GM23338 (cell line): ENCODE measurements around the gene MEGF10. TPM values are rescaled to one million over a fixed set of nuclear protein-coding genes. Genes with fewer than 3 reads are reported as not detected.

Experiments
- ATAC-seq: fragments of 200-7000 bp; cut with Tn5 transposase; 3 replicates; pipeline ENCODE4 v1.9.1; 2020
- DNase-seq: peaks from one replicate; pipeline ENCODE4 v3.0.0-alpha.2; 2015; ENCODE audit warnings: low spot score
- H2AFZ ChIP-seq: fragments of 200-600 bp; sonication (generic); 2 replicates; pipeline ENCODE4 v1.8.0; 2016; ENCODE audit warnings: antibody characterized with exemption, mild to moderate bottlenecking, moderate library complexity
- H3F3A ChIP-seq: fragments of 200-600 bp; sonication (generic); replicated peaks from 2 replicates; pipeline ENCODE4 v1.8.0; 2017; ENCODE audit warnings: antibody characterized with exemption, mixed run types, low read depth
- H3K27ac ChIP-seq: fragments of 200-600 bp; sonication (generic); 2 replicates; pipeline ENCODE4 v1.6.1; 2016; ENCODE audit warnings: low read depth
- H3K27me3 ChIP-seq: fragments of 200-600 bp; sonication (generic); 2 replicates; pipeline ENCODE4 v1.8.0; 2016; ENCODE audit warnings: mild to moderate bottlenecking, mixed run types, moderate library complexity; ENCODE audit not compliant: insufficient read depth
- H3K36me3 ChIP-seq: fragments of 200-600 bp; sonication (generic); 2 replicates; pipeline ENCODE4 v1.8.0; 2016; ENCODE audit warnings: mild to moderate bottlenecking; ENCODE audit not compliant: insufficient read depth
- H3K4me1 ChIP-seq: fragments of 200-600 bp; sonication (generic); 2 replicates; pipeline ENCODE4 v1.8.0; 2016; ENCODE audit warnings: mild to moderate bottlenecking, moderate library complexity; ENCODE audit not compliant: insufficient read depth
- H3K4me2 ChIP-seq: fragments of 200-600 bp; sonication (generic); 2 replicates; pipeline ENCODE4 v1.7.1; 2017; ENCODE audit warnings: mixed run types
- H3K4me3 ChIP-seq: fragments of 200-600 bp; sonication (generic); 2 replicates; pipeline ENCODE4 v1.6.1; 2016; ENCODE audit warnings: mixed run types
- H3K79me2 ChIP-seq: fragments of 200-600 bp; sonication (generic); replicated peaks from 2 replicates; pipeline ENCODE4 v1.8.0; 2017; ENCODE audit warnings: mild to moderate bottlenecking; ENCODE audit not compliant: insufficient read depth
- H3K9me2 ChIP-seq: fragments of 200-600 bp; sonication (generic); 2 replicates; pipeline ENCODE4 v1.8.0; 2017; ENCODE audit not compliant: insufficient read depth
- H4K20me1 ChIP-seq: fragments of 200-600 bp; sonication (generic); replicated peaks from 2 replicates; pipeline ENCODE4 v1.8.0; 2017; ENCODE audit warnings: mild to moderate bottlenecking; ENCODE audit not compliant: insufficient read depth
- H3K27ac Mint-ChIP-seq: 2 replicates; pipeline ENCODE4 v1.8.0; 2020; ENCODE audit warnings: inconsistent platforms, mild to moderate bottlenecking, moderate library complexity, mixed read lengths
- H3K27me3 Mint-ChIP-seq: 3 replicates; pipeline ENCODE4 v1.8.0; 2022; ENCODE audit warnings: low read depth, mild to moderate bottlenecking, moderate library complexity, mixed read lengths, inconsistent platforms; ENCODE audit not compliant: insufficient read depth, poor library complexity
- H3K36me3 Mint-ChIP-seq: 3 replicates; pipeline ENCODE4 v1.8.0; 2021; ENCODE audit warnings: low read depth, mild to moderate bottlenecking, inconsistent platforms, moderate library complexity, mixed read lengths
- H3K4me1 Mint-ChIP-seq: 3 replicates; pipeline ENCODE4 v1.8.0; 2020; ENCODE audit warnings: mild to moderate bottlenecking, inconsistent platforms, mixed read lengths
- H3K4me3 Mint-ChIP-seq: 3 replicates; pipeline ENCODE4 v1.8.0; 2021; ENCODE audit warnings: moderate library complexity, mild to moderate bottlenecking, inconsistent platforms, mixed read lengths
- H3K9me3 Mint-ChIP-seq: 3 replicates; pipeline ENCODE4 v1.8.0; 2020; ENCODE audit warnings: moderate library complexity, mild to moderate bottlenecking, inconsistent platforms, mixed read lengths
- CREB1 ChIP-seq: fragments of 250-450 bp; sonication (Bioruptor Pico); IDR thresholded peaks from 2 replicates; pipeline ENCODE4 v1.5.0; 2020; ENCODE audit warnings: low read depth, mild to moderate bottlenecking, moderate library complexity
- EZH2 ChIP-seq: fragments of 200-600 bp; sonication (generic); IDR thresholded peaks from one replicate; pipeline ENCODE4 v1.8.0; 2017; ENCODE audit warnings: antibody characterized with exemption, mild to moderate bottlenecking, low read depth; ENCODE audit not compliant: unreplicated experiment
- EZH2phosphoT487 ChIP-seq: fragments of 200-600 bp; sonication (generic); IDR thresholded peaks from one replicate; pipeline ENCODE4 v1.8.1; 2018; ENCODE audit warnings: antibody characterized with exemption; ENCODE audit not compliant: unreplicated experiment
- JUNB ChIP-seq: IDR thresholded peaks from one replicate; pipeline ENCODE4 v1.6.1; 2016; ENCODE audit warnings: antibody characterized with exemption; ENCODE audit not compliant: unreplicated experiment
- NANOG ChIP-seq: IDR thresholded peaks from 2 replicates; pipeline ENCODE4 v1.6.1; 2016; ENCODE audit warnings: antibody characterized with exemption, borderline replicate concordance
- POLR2AphosphoS5 ChIP-seq: IDR thresholded peaks from 2 replicates; pipeline ENCODE4 v1.6.1; 2016; ENCODE audit warnings: antibody characterized with exemption, low read depth
- STAT1 ChIP-seq: IDR thresholded peaks from one replicate; pipeline ENCODE4 v1.6.1; 2016; ENCODE audit warnings: antibody characterized with exemption; ENCODE audit not compliant: unreplicated experiment
- ZNF114 ChIP-seq: fragments of 250-450 bp; sonication (Bioruptor Pico); IDR thresholded peaks from 2 replicates; pipeline ENCODE4 v1.5.0; 2020; ENCODE audit warnings: mild to moderate bottlenecking, moderate library complexity
- ZNF331 ChIP-seq: fragments of 250-450 bp; sonication (Bioruptor Pico); IDR thresholded peaks from 2 replicates; pipeline ENCODE4 v1.5.0; 2020; ENCODE audit warnings: low read depth, mild to moderate bottlenecking, moderate library complexity
- polyA plus RNA-seq: library from polyadenylated mRNA; unstranded; fragments of >200 nt; fragmentation: Nextera tagmentation; extraction: Ambion mirVana; gene quantifications from 2 replicates; pipeline ENCODE4 v1.2.1, GENCODE V29; 2016
- total RNA-seq: library from RNA; depleted of rRNA; stranded (reverse); fragments of >200 nt; shearing (Covaris generic); gene quantifications from 2 replicates; pipeline ENCODE4 v1.2.3, GENCODE V29; 2014
- TF ChIP-seq, protein P1 (sequence below): fragments of 250-450 bp; sonication (Bioruptor Pico); IDR thresholded peaks from 2 replicates; pipeline ENCODE4 v1.5.0; 2020; ENCODE audit warnings: mild to moderate bottlenecking, moderate library complexity
- TF ChIP-seq, protein P2 (sequence below), 2 experiments: fragments of 200-600 bp in 1 of 2; sonication (generic) in 1 of 2; conservative IDR thresholded peaks; 2 replicates each; pipeline versions ENCODE4 v1.5.1 to v1.6.1; 2016 to 2017; ENCODE audit warnings: antibody characterized with exemption in 2 of 2, low read depth in 2 of 2, mild to moderate bottlenecking in 2 of 2, moderate library complexity in 1 of 2
- TF ChIP-seq, protein P3 (sequence below): IDR thresholded peaks from one replicate; pipeline ENCODE4 v1.6.1; 2018; ENCODE audit warnings: antibody characterized with exemption; ENCODE audit not compliant: unreplicated experiment
- TF ChIP-seq, protein P4 (sequence below): IDR thresholded peaks from 2 replicates; pipeline ENCODE4 v1.6.1; 2016; ENCODE audit warnings: antibody characterized with exemption

The MEGF10 gene
- total and polyA plus RNA-seq, 2 experiments from 2014 or later = 4.5 to 28.3 TPM

DNA sequence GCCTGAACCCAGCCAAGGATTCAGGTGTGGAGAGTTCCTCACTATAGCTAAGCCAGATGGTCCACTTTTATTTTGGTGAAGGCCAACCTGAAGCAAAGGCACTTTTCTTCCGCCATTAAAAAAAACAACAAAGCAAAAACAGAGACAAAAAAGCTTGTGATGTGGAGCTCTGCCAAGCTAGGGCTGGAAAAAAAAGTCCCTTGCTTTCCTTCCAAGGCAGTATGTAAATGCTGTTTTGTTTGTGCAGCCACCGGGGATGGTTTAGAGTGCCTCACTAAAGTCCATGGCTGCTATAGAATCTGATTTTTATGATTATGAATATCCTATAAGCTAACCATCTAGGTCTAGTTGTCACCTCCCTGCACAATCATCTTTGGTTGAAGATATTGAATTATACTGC lies 14.9 kb downstream of the MEGF10 start (continued):
- TF ChIP-seq, protein P1, sequence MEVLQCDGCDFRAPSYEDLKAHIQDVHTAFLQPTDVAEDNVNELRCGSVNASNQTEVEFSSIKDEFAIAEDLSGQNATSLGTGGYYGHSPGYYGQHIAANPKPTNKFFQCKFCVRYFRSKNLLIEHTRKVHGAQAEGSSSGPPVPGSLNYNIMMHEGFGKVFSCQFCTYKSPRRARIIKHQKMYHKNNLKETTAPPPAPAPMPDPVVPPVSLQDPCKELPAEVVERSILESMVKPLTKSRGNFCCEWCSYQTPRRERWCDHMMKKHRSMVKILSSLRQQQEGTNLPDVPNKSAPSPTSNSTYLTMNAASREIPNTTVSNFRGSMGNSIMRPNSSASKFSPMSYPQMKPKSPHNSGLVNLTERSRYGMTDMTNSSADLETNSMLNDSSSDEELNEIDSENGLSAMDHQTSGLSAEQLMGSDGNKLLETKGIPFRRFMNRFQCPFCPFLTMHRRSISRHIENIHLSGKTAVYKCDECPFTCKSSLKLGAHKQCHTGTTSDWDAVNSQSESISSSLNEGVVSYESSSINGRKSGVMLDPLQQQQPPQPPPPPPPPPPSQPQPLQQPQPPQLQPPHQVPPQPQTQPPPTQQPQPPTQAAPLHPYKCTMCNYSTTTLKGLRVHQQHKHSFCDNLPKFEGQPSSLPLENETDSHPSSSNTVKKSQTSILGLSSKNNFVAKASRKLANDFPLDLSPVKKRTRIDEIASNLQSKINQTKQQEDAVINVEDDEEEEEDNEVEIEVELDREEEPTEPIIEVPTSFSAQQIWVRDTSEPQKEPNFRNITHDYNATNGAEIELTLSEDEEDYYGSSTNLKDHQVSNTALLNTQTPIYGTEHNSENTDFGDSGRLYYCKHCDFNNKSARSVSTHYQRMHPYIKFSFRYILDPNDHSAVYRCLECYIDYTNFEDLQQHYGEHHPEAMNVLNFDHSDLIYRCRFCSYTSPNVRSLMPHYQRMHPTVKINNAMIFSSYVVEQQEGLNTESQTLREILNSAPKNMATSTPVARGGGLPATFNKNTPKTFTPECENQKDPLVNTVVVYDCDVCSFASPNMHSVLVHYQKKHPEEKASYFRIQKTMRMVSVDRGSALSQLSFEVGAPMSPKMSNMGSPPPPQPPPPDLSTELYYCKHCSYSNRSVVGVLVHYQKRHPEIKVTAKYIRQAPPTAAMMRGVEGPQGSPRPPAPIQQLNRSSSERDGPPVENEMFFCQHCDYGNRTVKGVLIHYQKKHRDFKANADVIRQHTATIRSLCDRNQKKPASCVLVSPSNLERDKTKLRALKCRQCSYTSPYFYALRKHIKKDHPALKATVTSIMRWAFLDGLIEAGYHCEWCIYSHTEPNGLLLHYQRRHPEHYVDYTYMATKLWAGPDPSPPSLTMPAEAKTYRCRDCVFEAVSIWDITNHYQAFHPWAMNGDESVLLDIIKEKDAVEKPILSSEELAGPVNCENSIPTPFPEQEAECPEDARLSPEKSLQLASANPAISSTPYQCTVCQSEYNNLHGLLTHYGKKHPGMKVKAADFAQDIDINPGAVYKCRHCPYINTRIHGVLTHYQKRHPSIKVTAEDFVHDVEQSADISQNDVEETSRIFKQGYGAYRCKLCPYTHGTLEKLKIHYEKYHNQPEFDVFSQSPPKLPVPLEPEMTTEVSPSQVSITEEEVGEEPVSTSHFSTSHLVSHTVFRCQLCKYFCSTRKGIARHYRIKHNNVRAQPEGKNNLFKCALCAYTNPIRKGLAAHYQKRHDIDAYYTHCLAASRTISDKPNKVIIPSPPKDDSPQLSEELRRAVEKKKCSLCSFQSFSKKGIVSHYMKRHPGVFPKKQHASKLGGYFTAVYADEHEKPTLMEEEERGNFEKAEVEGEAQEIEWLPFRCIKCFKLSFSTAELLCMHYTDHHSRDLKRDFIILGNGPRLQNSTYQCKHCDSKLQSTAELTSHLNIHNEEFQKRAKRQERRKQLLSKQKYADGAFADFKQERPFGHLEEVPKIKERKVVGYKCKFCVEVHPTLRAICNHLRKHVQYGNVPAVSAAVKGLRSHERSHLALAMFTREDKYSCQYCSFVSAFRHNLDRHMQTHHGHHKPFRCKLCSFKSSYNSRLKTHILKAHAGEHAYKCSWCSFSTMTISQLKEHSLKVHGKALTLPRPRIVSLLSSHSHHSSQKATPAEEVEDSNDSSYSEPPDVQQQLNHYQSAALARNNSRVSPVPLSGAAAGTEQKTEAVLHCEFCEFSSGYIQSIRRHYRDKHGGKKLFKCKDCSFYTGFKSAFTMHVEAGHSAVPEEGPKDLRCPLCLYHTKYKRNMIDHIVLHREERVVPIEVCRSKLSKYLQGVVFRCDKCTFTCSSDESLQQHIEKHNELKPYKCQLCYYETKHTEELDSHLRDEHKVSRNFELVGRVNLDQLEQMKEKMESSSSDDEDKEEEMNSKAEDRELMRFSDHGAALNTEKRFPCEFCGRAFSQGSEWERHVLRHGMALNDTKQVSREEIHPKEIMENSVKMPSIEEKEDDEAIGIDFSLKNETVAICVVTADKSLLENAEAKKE = no peak
- TF ChIP-seq CREB1 (CRISPR knock-in tag) (no peak), ZNF331 (CRISPR knock-in tag) (no peak), EZH2 (no peak)

DNA sequence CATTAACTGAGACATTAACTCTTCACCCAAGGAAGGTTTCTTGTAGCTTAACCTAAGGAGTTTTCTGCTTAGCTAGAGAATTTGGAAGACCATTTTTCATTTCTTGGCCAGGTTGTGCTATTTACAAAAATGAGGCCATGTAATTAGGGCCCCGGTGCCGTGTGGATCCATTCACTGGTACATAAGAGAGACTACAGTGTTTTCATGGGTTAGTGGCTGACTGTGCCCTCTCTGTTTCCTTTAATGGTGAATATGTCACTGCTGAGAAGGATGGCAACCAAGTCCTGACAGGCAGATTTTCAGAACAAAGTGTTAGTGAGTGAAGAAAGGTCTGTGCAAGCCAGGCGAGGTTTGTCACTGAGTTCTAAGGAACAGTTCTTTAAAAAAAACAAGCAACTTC lies 15.4 kb downstream of the MEGF10 start:
- peaks cover 38% of the 10 kb centered on the region for H3K4me1 ChIP-seq
- no peaks in the 10 kb centered on the region for H3F3A ChIP-seq
- no peak overlapping the region for H3K4me3 ChIP-seq
- H4K20me1 ChIP-seq = no peaks in the 10 kb centered on the region
- no peak overlapping the region for H3K27ac ChIP-seq
- peaks cover 8% of the 10 kb centered on the region; the same call in 2 of the 3 replicates for H3K9me3 Mint-ChIP-seq
- H3K4me3 Mint-ChIP-seq = no peak overlapping the region
- DNase-seq (no peak), ATAC-seq (no peak)
- H3K9me2 ChIP-seq = 0 out of 2 replicates have a peak, but pooled peaks cover 3% of the 10 kb centered on the region
- no peak overlapping the region for H3K27ac Mint-ChIP-seq
- peaks cover 25% of the 10 kb centered on the region for H3K36me3 Mint-ChIP-seq
- no peaks in the 10 kb centered on the region for H3K27me3 Mint-ChIP-seq
- H3K4me2 ChIP-seq = no peak overlapping the region
- no peaks in the 10 kb centered on the region for H3K36me3 ChIP-seq
- H3K4me1 Mint-ChIP-seq = peaks cover 62% of the 10 kb centered on the region
- no peaks in the 10 kb centered on the region for H3K27me3 ChIP-seq
- peaks cover 43% of the 10 kb centered on the region for H3K79me2 ChIP-seq
- H2AFZ ChIP-seq = no peak overlapping the region
- TF ChIP-seq ZNF331 (CRISPR knock-in tag) (no peak), STAT1 (no peak), NANOG (no peak), EZH2 (no peak), ZNF114 (CRISPR knock-in tag) (no peak), JUNB (no peak), CREB1 (CRISPR knock-in tag) (no peak), POLR2AphosphoS5 (no peak), EZH2phosphoT487 (no peak)
- TF ChIP-seq, protein P2, sequence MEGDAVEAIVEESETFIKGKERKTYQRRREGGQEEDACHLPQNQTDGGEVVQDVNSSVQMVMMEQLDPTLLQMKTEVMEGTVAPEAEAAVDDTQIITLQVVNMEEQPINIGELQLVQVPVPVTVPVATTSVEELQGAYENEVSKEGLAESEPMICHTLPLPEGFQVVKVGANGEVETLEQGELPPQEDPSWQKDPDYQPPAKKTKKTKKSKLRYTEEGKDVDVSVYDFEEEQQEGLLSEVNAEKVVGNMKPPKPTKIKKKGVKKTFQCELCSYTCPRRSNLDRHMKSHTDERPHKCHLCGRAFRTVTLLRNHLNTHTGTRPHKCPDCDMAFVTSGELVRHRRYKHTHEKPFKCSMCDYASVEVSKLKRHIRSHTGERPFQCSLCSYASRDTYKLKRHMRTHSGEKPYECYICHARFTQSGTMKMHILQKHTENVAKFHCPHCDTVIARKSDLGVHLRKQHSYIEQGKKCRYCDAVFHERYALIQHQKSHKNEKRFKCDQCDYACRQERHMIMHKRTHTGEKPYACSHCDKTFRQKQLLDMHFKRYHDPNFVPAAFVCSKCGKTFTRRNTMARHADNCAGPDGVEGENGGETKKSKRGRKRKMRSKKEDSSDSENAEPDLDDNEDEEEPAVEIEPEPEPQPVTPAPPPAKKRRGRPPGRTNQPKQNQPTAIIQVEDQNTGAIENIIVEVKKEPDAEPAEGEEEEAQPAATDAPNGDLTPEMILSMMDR (conservative IDR thresholded peaks at IDR 0.05; ENCODE audit: low read depth in 2 of 2) = no peak
- TF ChIP-seq, protein P3, sequence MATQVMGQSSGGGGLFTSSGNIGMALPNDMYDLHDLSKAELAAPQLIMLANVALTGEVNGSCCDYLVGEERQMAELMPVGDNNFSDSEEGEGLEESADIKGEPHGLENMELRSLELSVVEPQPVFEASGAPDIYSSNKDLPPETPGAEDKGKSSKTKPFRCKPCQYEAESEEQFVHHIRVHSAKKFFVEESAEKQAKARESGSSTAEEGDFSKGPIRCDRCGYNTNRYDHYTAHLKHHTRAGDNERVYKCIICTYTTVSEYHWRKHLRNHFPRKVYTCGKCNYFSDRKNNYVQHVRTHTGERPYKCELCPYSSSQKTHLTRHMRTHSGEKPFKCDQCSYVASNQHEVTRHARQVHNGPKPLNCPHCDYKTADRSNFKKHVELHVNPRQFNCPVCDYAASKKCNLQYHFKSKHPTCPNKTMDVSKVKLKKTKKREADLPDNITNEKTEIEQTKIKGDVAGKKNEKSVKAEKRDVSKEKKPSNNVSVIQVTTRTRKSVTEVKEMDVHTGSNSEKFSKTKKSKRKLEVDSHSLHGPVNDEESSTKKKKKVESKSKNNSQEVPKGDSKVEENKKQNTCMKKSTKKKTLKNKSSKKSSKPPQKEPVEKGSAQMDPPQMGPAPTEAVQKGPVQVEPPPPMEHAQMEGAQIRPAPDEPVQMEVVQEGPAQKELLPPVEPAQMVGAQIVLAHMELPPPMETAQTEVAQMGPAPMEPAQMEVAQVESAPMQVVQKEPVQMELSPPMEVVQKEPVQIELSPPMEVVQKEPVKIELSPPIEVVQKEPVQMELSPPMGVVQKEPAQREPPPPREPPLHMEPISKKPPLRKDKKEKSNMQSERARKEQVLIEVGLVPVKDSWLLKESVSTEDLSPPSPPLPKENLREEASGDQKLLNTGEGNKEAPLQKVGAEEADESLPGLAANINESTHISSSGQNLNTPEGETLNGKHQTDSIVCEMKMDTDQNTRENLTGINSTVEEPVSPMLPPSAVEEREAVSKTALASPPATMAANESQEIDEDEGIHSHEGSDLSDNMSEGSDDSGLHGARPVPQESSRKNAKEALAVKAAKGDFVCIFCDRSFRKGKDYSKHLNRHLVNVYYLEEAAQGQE = no peak
- TF ChIP-seq, protein P4, sequence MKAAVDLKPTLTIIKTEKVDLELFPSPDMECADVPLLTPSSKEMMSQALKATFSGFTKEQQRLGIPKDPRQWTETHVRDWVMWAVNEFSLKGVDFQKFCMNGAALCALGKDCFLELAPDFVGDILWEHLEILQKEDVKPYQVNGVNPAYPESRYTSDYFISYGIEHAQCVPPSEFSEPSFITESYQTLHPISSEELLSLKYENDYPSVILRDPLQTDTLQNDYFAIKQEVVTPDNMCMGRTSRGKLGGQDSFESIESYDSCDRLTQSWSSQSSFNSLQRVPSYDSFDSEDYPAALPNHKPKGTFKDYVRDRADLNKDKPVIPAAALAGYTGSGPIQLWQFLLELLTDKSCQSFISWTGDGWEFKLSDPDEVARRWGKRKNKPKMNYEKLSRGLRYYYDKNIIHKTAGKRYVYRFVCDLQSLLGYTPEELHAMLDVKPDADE = no peak
